H9 (cell line): Measurements from ENCODE around the gene LINGO1. TPM values are rescaled to one million over a fixed set of nuclear protein-coding genes. Genes with fewer than 3 reads are reported as not detected.

Source experiments
- DNase-seq: peaks from one replicate; pipeline ENCODE4 v3.0.0-alpha.2; 2017
- H2AFZ ChIP-seq: one replicate; pipeline ENCODE4 v1.6.1; 2013; ENCODE audit warnings: mild to moderate bottlenecking, low read length, control low read depth, moderate library complexity
- H2AK5ac ChIP-seq: 2 replicates; pipeline ENCODE4 v1.6.1; 2013; ENCODE audit warnings: low read length, control low read depth, mixed read lengths; ENCODE audit not compliant: insufficient read length
- H2BK120ac ChIP-seq: one replicate; pipeline ENCODE4 v1.6.1; 2013; ENCODE audit warnings: low read depth, mild to moderate bottlenecking, low read length, control low read depth, inconsistent platforms; ENCODE audit not compliant: poor library complexity, severe bottlenecking
- H2BK12ac ChIP-seq: 2 replicates; pipeline ENCODE4 v1.6.1; 2013; ENCODE audit warnings: low read length, control low read depth, mixed read lengths, low read depth; ENCODE audit not compliant: insufficient read length
- H2BK15ac ChIP-seq: 2 replicates; pipeline ENCODE4 v1.6.1; 2013; ENCODE audit warnings: low read depth, low read length, control low read depth
- H2BK20ac ChIP-seq: one replicate; pipeline ENCODE4 v1.6.1; 2013; ENCODE audit warnings: low read depth, mild to moderate bottlenecking, low read length, control low read depth, inconsistent platforms; ENCODE audit not compliant: poor library complexity, severe bottlenecking
- H2BK5ac ChIP-seq: 2 replicates; pipeline ENCODE4 v1.6.1; 2013; ENCODE audit warnings: low read length, control low read depth, mixed read lengths; ENCODE audit not compliant: insufficient read length
- H3K14ac ChIP-seq: 2 replicates; pipeline ENCODE4 v1.6.1; 2013; ENCODE audit warnings: low read length, control low read depth; ENCODE audit not compliant: insufficient read depth
- H3K18ac ChIP-seq: 2 replicates; pipeline ENCODE4 v1.6.1; 2013; ENCODE audit warnings: low read depth, mild to moderate bottlenecking, mixed read lengths, low read length, control low read depth; ENCODE audit not compliant: insufficient read length
- H3K23ac ChIP-seq: 2 replicates; pipeline ENCODE4 v1.6.1; 2013; ENCODE audit warnings: low read length, control low read depth, mixed read lengths, low read depth; ENCODE audit not compliant: insufficient read length
- H3K23me2 ChIP-seq: 2 replicates; pipeline ENCODE4 v1.6.1; 2013; ENCODE audit warnings: low read depth, mild to moderate bottlenecking, mixed read lengths, low read length, control low read depth; ENCODE audit not compliant: insufficient read length, poor library complexity, severe bottlenecking
- H3K27ac ChIP-seq: 2 replicates; pipeline ENCODE4 v1.5.1; 2013; ENCODE audit warnings: low read length, control low read depth, mixed read lengths, low read depth; ENCODE audit not compliant: insufficient read length
- H3K27me3 ChIP-seq: 2 replicates; pipeline ENCODE4 v1.6.1; 2013; ENCODE audit warnings: low read length, control low read depth, inconsistent platforms; ENCODE audit not compliant: insufficient read depth
- H3K4ac ChIP-seq: 2 replicates; pipeline ENCODE4 v1.6.1; 2013; ENCODE audit warnings: low read depth, mild to moderate bottlenecking, control low read depth, inconsistent platforms, low read length, moderate library complexity
- H3K4me1 ChIP-seq: 2 replicates; pipeline ENCODE4 v1.6.1; 2013; ENCODE audit warnings: low read length, control low read depth, inconsistent platforms; ENCODE audit not compliant: insufficient read depth
- H3K4me2 ChIP-seq: 2 replicates; pipeline ENCODE4 v1.6.1; 2013; ENCODE audit warnings: low read length, control low read depth, mixed read lengths; ENCODE audit not compliant: insufficient read length, insufficient read depth
- H3K56ac ChIP-seq: 2 replicates; pipeline ENCODE4 v1.6.1; 2013; ENCODE audit warnings: low read depth, mild to moderate bottlenecking, mixed read lengths, low read length, control low read depth; ENCODE audit not compliant: insufficient read length
- H3K79me1 ChIP-seq: 2 replicates; pipeline ENCODE4 v1.6.1; 2013; ENCODE audit warnings: low read depth, mild to moderate bottlenecking, moderate library complexity, low read length, control low read depth, inconsistent platforms; ENCODE audit not compliant: insufficient read depth, poor library complexity, severe bottlenecking
- H3K79me2 ChIP-seq: 2 replicates; pipeline ENCODE4 v1.6.1; 2013; ENCODE audit warnings: low read length, control low read depth, inconsistent platforms; ENCODE audit not compliant: insufficient read depth
- H3K9ac ChIP-seq: 2 replicates; pipeline ENCODE4 v1.6.1; 2013; ENCODE audit warnings: low read length, control low read depth, mixed read lengths; ENCODE audit not compliant: insufficient read length; ENCODE audit errors: extremely low read depth
- H3K9me3 ChIP-seq: one replicate; pipeline ENCODE4 v1.6.1; 2013; ENCODE audit warnings: low read depth, low read length, inconsistent platforms; ENCODE audit not compliant: control insufficient read depth
- H3T11ph ChIP-seq: one replicate; pipeline ENCODE4 v1.6.1; 2013; ENCODE audit warnings: mild to moderate bottlenecking, low read length, control low read depth, inconsistent platforms
- H4K20me1 ChIP-seq: one replicate; pipeline ENCODE4 v1.6.1; 2013; ENCODE audit not compliant: control insufficient read depth, insufficient read length, insufficient read depth
- H4K5ac ChIP-seq: 2 replicates; pipeline ENCODE4 v1.6.1; 2013; ENCODE audit warnings: low read depth, mild to moderate bottlenecking, mixed read lengths, low read length, control low read depth; ENCODE audit not compliant: insufficient read length
- H4K8ac ChIP-seq: replicated peaks from 2 replicates; pipeline ENCODE4 v1.6.1; 2013; ENCODE audit warnings: low read length, control low read depth, mixed read lengths, low read depth; ENCODE audit not compliant: insufficient read length
- H4K91ac ChIP-seq: 2 replicates; pipeline ENCODE4 v1.6.1; 2013; ENCODE audit warnings: low read depth, mild to moderate bottlenecking, moderate library complexity, mixed read lengths, low read length, control low read depth; ENCODE audit not compliant: insufficient read length
- H3K27ac Mint-ChIP-seq, 3 experiments: 2 replicates in 2 of 3; 3 replicates in 1 of 3; pipeline ENCODE4 v1.8.0; 2020 to 2021; ENCODE audit warnings: mixed read lengths in 3 of 3, mild to moderate bottlenecking in 1 of 3, moderate library complexity in 1 of 3
- H3K27me3 Mint-ChIP-seq: 2 replicates; pipeline ENCODE4 v1.8.0; 2021; ENCODE audit warnings: low read depth, mild to moderate bottlenecking, moderate library complexity, mixed read lengths
- H3K36me3 Mint-ChIP-seq, 3 experiments: 2 replicates in 2 of 3; 3 replicates in 1 of 3; pipeline ENCODE4 v1.8.0; 2020 to 2021; ENCODE audit warnings: low read depth in 3 of 3, mixed read lengths in 3 of 3; ENCODE audit not compliant: insufficient read depth in 1 of 3
- H3K4me1 Mint-ChIP-seq, 2 experiments: 2 replicates each; pipeline ENCODE4 v1.8.0; 2020; ENCODE audit warnings: mixed read lengths in 2 of 2
- H3K4me3 Mint-ChIP-seq, 2 experiments: 2 replicates in 1 of 2; 3 replicates in 1 of 2; pipeline ENCODE4 v1.8.0; 2020 to 2021; ENCODE audit warnings: mild to moderate bottlenecking in 2 of 2, mixed read lengths in 2 of 2, moderate library complexity in 1 of 2
- H3K9me3 Mint-ChIP-seq, 2 experiments: 2 replicates in 1 of 2; 3 replicates in 1 of 2; pipeline ENCODE4 v1.8.0; 2020; ENCODE audit warnings: mild to moderate bottlenecking in 2 of 2, mixed read lengths in 2 of 2, moderate library complexity in 1 of 2
- WGBS: extraction: QIAGEN DNeasy Blood & Tissue Kit; methylation state at CpG from one replicate; pipeline ENCODE4 v1.1.7; 2013; ENCODE audit warnings: missing lambda C conversion rate, low lambda C conversion rate, mixed read lengths; ENCODE audit not compliant: insufficient read length; ENCODE audit errors: extremely low coverage; 5-methylcytosine and 5-hydroxymethylcytosine counted together
- total RNA-seq: library from RNA; stranded (reverse); gene quantifications from 2 replicates; pipeline ENCODE4 v1.2.1, GENCODE V29; 2021
- TF ChIP-seq, protein P1 (sequence below): fragments of 200-600 bp; sonication (generic); conservative IDR thresholded peaks from 3 replicates; pipeline ENCODE4 v1.8.0; 2021; ENCODE audit warnings: antibody characterized with exemption, mild to moderate bottlenecking

Gene LINGO1
- total RNA-seq, 1 experiment from 2014 or later = 41.6 TPM

DNA sequence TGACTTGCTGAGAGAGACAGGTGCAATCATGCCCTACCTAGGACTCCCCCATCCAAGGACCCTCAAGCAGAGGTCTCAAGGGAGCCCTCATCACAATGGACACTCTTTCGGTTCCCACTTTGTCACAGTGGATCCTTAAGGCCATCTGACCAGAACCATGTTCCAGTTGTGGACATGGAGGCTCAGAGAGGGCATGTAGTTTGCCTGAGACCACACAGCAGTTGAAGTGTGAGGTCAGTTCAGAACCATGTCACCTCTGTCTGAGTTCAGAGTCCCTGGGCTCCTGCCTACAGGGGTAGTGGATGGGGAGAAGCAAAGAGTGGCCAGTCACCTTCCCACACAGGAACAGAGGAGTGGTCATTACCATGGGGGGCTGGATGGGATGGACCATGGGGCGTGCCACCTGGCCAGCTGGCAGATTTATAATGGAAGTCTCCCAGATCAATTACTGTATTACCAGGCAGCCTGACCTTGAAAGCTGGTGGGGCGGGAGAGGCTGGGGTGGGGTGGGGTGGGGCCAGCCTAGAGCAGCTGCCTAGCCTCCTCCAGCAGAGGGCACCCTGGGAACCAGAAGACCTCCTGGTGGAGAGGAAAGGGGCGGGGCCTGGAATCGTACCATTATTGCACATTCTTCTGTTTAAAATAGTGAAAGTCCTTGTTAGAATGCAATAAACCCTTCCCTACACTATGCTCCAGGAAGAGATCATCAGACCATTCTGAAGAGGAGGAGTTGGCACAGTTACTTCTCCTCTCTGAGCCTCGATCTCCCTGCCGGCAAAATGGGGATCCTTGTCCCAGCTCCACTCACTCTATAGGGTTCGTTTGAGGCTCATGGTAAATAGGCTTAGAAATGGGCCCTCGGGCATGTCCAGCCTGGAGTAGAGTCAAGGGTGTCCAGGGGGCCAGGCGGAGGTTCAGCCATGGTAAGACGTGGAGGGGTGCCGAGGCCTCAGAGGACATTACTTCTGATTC, 26.9 kb upstream of the LINGO1 start:
- Histone ChIP-seq H3K56ac (no peak overlapping the region), H3K14ac (no peak overlapping the region), H2BK120ac (no peak overlapping the region), H4K5ac (no peak overlapping the region), H2AK5ac (no peak overlapping the region), H3K9ac (no peak overlapping the region), H3K18ac (no peak overlapping the region), H4K8ac (no peak overlapping the region), H3K79me1 (no peaks in the 10 kb centered on the region), H3K79me2 (no peaks in the 10 kb centered on the region), H3K4ac (no peak overlapping the region), H3K23me2 (no peaks in the 10 kb centered on the region), H4K91ac (no peak overlapping the region), H2AFZ (no peak overlapping the region), H4K20me1 (no peaks in the 10 kb centered on the region), H3K27me3 (no peaks in the 10 kb centered on the region), H3K23ac (no peak overlapping the region), H3K9me3 (no peaks in the 10 kb centered on the region), H2BK12ac (no peak overlapping the region), H2BK20ac (no peak overlapping the region), H2BK5ac (no peak overlapping the region), H2BK15ac (no peak overlapping the region), H3T11ph (no peak overlapping the region), H3K27ac (no peak overlapping the region), H3K4me2 (no peak overlapping the region), H3K4me1 (no peaks in the 10 kb centered on the region)
- H3K4me3 Mint-ChIP-seq = no peak overlapping the region
- no peaks in the 10 kb centered on the region for H3K36me3 Mint-ChIP-seq
- no peak overlapping the region for H3K27ac Mint-ChIP-seq
- TF ChIP-seq, protein P1, sequence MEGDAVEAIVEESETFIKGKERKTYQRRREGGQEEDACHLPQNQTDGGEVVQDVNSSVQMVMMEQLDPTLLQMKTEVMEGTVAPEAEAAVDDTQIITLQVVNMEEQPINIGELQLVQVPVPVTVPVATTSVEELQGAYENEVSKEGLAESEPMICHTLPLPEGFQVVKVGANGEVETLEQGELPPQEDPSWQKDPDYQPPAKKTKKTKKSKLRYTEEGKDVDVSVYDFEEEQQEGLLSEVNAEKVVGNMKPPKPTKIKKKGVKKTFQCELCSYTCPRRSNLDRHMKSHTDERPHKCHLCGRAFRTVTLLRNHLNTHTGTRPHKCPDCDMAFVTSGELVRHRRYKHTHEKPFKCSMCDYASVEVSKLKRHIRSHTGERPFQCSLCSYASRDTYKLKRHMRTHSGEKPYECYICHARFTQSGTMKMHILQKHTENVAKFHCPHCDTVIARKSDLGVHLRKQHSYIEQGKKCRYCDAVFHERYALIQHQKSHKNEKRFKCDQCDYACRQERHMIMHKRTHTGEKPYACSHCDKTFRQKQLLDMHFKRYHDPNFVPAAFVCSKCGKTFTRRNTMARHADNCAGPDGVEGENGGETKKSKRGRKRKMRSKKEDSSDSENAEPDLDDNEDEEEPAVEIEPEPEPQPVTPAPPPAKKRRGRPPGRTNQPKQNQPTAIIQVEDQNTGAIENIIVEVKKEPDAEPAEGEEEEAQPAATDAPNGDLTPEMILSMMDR = peak; percentile 84
- H3K9me3 Mint-ChIP-seq = peaks cover 0 to 3% of the 10 kb centered on the region in 2 experiments; a peak in 1 of 5 replicates
- WGBS = no CpG with 5 or more reads among the region's 12 CpGs
- peaks cover 9 to 33% of the 10 kb centered on the region in 2 experiments for H3K4me1 Mint-ChIP-seq
- peak; percentile 75 for DNase-seq
- peaks cover 12% of the 10 kb centered on the region for H3K27me3 Mint-ChIP-seq
